IMR-90 (cell line): Measurements from ENCODE around the gene DAAM1. TPM values are rescaled to one million over a fixed set of nuclear protein-coding genes. Genes with fewer than 3 reads are reported as not detected.

ENCODE experiments used
- ATAC-seq: fragments of 200-7000 bp; cut with Tn5 transposase; 2 replicates; pipeline ENCODE4 v1.9.1; 2020; ENCODE audit warnings: low read depth, mild to moderate bottlenecking, moderate library complexity
- BruUV-seq: library from RNA; stranded (reverse); fragments of 400-500 nt; replicated peaks from 2 replicates; lab custom pipeline; 2021; lab: Mats Ljungman, UMichigan
- CTCF ChIA-PET: fragments of 300-600 bp; formaldehyde crosslinking; extraction: SDS; loops from one replicate; lab custom pipeline; 2021; ENCODE audit warnings: antibody characterized with exemption; lab: Yijun Ruan, JAX
- POLR2A ChIA-PET: fragments of 300-600 bp; sonication (Branson Sonifier 250); formaldehyde crosslinking; loops from one replicate; lab custom pipeline; 2022; ENCODE audit warnings: antibody characterized with exemption; ENCODE audit not compliant: unreplicated experiment; lab: Charles Lee
- DNase-seq: peaks from one replicate; pipeline ENCODE4 v3.0.0; 2013
- H2AFZ ChIP-seq: replicated peaks from 2 replicates; pipeline ENCODE3; 2013; ENCODE audit warnings: low read length, mild to moderate bottlenecking; ENCODE audit not compliant: poor library complexity
- H2AK5ac ChIP-seq: 2 replicates; pipeline ENCODE4 v1.6.1; 2013; ENCODE audit warnings: low read depth, low read length, inconsistent platforms
- H2AK9ac ChIP-seq: replicated peaks from 2 replicates; pipeline ENCODE3; 2013; ENCODE audit warnings: mild to moderate bottlenecking, low read depth, low read length, moderate library complexity; ENCODE audit not compliant: poor library complexity
- H2BK120ac ChIP-seq: 2 replicates; pipeline ENCODE4 v1.6.1; 2013; ENCODE audit warnings: low read depth, low read length, inconsistent platforms
- H2BK15ac ChIP-seq: 3 replicates; pipeline ENCODE4 v1.6.1; 2013; ENCODE audit warnings: low read depth, low read length, inconsistent platforms
- H2BK20ac ChIP-seq: 2 replicates; pipeline ENCODE4 v1.6.1; 2013; ENCODE audit warnings: low read depth, mild to moderate bottlenecking, inconsistent platforms, low read length, moderate library complexity
- H2BK5ac ChIP-seq: 2 replicates; pipeline ENCODE4 v1.6.1; 2013; ENCODE audit warnings: mild to moderate bottlenecking, low read depth, low read length, inconsistent platforms; ENCODE audit not compliant: poor library complexity, severe bottlenecking
- H3K14ac ChIP-seq: replicated peaks from 2 replicates; pipeline ENCODE4 v1.6.1; 2013; ENCODE audit warnings: low read depth, low read length, inconsistent platforms
- H3K18ac ChIP-seq: 2 replicates; pipeline ENCODE4 v1.6.1; 2013; ENCODE audit warnings: low read depth, low read length, control low read depth
- H3K23ac ChIP-seq: 2 replicates; pipeline ENCODE4 v1.6.1; 2013; ENCODE audit warnings: low read depth, low read length, inconsistent platforms
- H3K27ac ChIP-seq: 2 replicates; pipeline ENCODE4 v1.5.1; 2013; ENCODE audit warnings: mild to moderate bottlenecking, control low read depth, low read length; ENCODE audit not compliant: insufficient read depth
- H3K27me3 ChIP-seq: 2 replicates; pipeline ENCODE4 v1.6.1; 2013; ENCODE audit warnings: low read length; ENCODE audit not compliant: control insufficient read depth, insufficient read depth
- H3K36me3 ChIP-seq: 2 replicates; pipeline ENCODE4 v1.6.1; 2013; ENCODE audit warnings: low read length, mixed read lengths; ENCODE audit not compliant: control insufficient read depth, insufficient read depth
- H3K4ac ChIP-seq: 2 replicates; pipeline ENCODE4 v1.6.1; 2013; ENCODE audit warnings: low read depth, low read length, inconsistent platforms
- H3K4me1 ChIP-seq: 2 replicates; pipeline ENCODE4 v1.6.1; 2013; ENCODE audit warnings: low read length, mixed read lengths; ENCODE audit not compliant: control insufficient read depth, insufficient read depth
- H3K4me2 ChIP-seq: 2 replicates; pipeline ENCODE4 v1.6.1; 2013; ENCODE audit warnings: low read depth, mild to moderate bottlenecking, control low read depth, low read length, moderate library complexity
- H3K4me3 ChIP-seq: 2 replicates; pipeline ENCODE4 v1.5.1; 2013; ENCODE audit warnings: low read depth, mild to moderate bottlenecking, control low read depth, low read length, moderate library complexity; ENCODE audit not compliant: insufficient read depth
- H3K56ac ChIP-seq: 2 replicates; pipeline ENCODE4 v1.6.1; 2013; ENCODE audit warnings: low read length, inconsistent platforms; ENCODE audit not compliant: insufficient read depth; ENCODE audit errors: extremely low read depth
- H3K79me1 ChIP-seq, 2 experiments: 2 replicates each; pipeline ENCODE4 v1.6.1; 2013; ENCODE audit warnings: low read length in 2 of 2, inconsistent platforms in 1 of 2, low read depth in 1 of 2
- H3K9ac ChIP-seq: 2 replicates; pipeline ENCODE4 v1.6.1; 2013; ENCODE audit warnings: low read depth, low read length, control low read depth
- H3K9me1 ChIP-seq: 2 replicates; pipeline ENCODE4 v1.6.1; 2013; ENCODE audit warnings: low read length, inconsistent platforms; ENCODE audit not compliant: insufficient read depth
- H3K9me3 ChIP-seq: 2 replicates; pipeline ENCODE4 v1.6.1; 2013; ENCODE audit warnings: low read length; ENCODE audit not compliant: control insufficient read depth, insufficient read depth
- H4K20me1 ChIP-seq: 2 replicates; pipeline ENCODE4 v1.6.1; 2013; ENCODE audit warnings: low read length, inconsistent platforms; ENCODE audit not compliant: insufficient read depth
- H4K5ac ChIP-seq: 2 replicates; pipeline ENCODE4 v1.6.1; 2013; ENCODE audit warnings: mild to moderate bottlenecking, low read depth, low read length, control low read depth
- H4K8ac ChIP-seq, 2 experiments: 2 replicates each; pipeline ENCODE4 v1.6.1; 2013; ENCODE audit warnings: low read depth in 2 of 2, low read length in 2 of 2, control low read depth in 1 of 2, inconsistent platforms in 1 of 2
- H4K91ac ChIP-seq: 2 replicates; pipeline ENCODE4 v1.6.1; 2013; ENCODE audit warnings: low read depth, low read length, inconsistent platforms; ENCODE audit not compliant: insufficient read depth
- BHLHE40 ChIP-seq: fragments of 150-350 bp; IDR thresholded peaks from 2 replicates; pipeline ENCODE4 v1.6.1; 2016; ENCODE audit warnings: mild to moderate bottlenecking, low read depth, low read length
- CHD1 ChIP-seq: IDR thresholded peaks from 2 replicates; pipeline ENCODE4 v1.6.1; 2012; ENCODE audit warnings: low read depth, low read length, improper control_type of control experiment
- RFX5 ChIP-seq: IDR thresholded peaks from 2 replicates; pipeline ENCODE4 v1.8.0; 2012; ENCODE audit warnings: low read depth, mild to moderate bottlenecking, low read length, moderate library complexity
- WGBS, 2 experiments: methylation state at CpG; one replicate each; pipeline versions ENCODE4 v1.1.5 to v1.1.7; 2013; ENCODE audit warnings: missing lambda C conversion rate in 2 of 2; ENCODE audit not compliant: insufficient read length in 1 of 2; ENCODE audit errors: extremely low coverage in 2 of 2; 5-methylcytosine and 5-hydroxymethylcytosine counted together
- dilution Hi-C: fragments of 300-500 bp; cut with HindIII; formaldehyde crosslinking; loops from one replicate; pipeline ENCODE4 v1.14.3; 2018; ENCODE audit warnings: low sequenced_read_pairs; ENCODE audit not compliant: unreplicated experiment
- in situ Hi-C: fragments of 300-500 bp; cut with MboI; formaldehyde crosslinking; loops from 3 replicates; pipeline ENCODE4 v1.14.3; 2019; ENCODE audit warnings: low sequenced_read_pairs, inconsistent platforms, mixed read lengths
- intact Hi-C: fragments of 100-400 bp; cut with micrococcal nuclease; formaldehyde crosslinking; loops from 2 replicates; pipeline ENCODE4 v1.10.0; 2022
- polyA plus RNA-seq, 3 experiments: library from polyadenylated mRNA; depleted of rRNA; stranded (reverse); fragments of >200 nt; gene quantifications; 2 replicates each; pipeline ENCODE4 v1.2.3, GENCODE V29; 2012; ENCODE audit warnings: low replicate concordance in 1 of 3
- total RNA-seq: library from RNA; depleted of rRNA; stranded (reverse); fragments of >200 nt; gene quantifications from 2 replicates; pipeline ENCODE4 v1.2.3, GENCODE V29; 2012

Gene DAAM1
- total and polyA plus RNA-seq, 2 of the 4 experiments (the other 2 are of a cell fraction) = 4.8 to 5.4 TPM

GRCh38 chr14:59342516-59343484 lies 154.3 kb downstream of the DAAM1 start:
- no peak overlapping the region for H3K4me2 ChIP-seq
- ATAC-seq = no peak

More at GRCh38 chr14:59342516-59343484, 154.3 kb downstream of the DAAM1 start:
- H2BK20ac ChIP-seq = no peak overlapping the region
- H3K4me1 ChIP-seq = peaks cover 2% of the 10 kb centered on the region
- in situ Hi-C loops = no loop called here
- H2AK5ac ChIP-seq = no peak overlapping the region
- H4K8ac ChIP-seq = no peak overlapping the region
- no peak overlapping the region for H3K4me3 ChIP-seq
- no peak for DNase-seq
- H4K91ac ChIP-seq = no peak overlapping the region
- intact Hi-C loops = no loop called here
- TF ChIP-seq BHLHE40 (no peak), RFX5 (no peak), CHD1 (no peak)
- WGBS, 2 experiments = 87% methylated on average over 6 of the region's 11 CpGs; no CpG with 5 or more reads in 1 of the 2 experiments
- no peak overlapping the region for H2BK120ac ChIP-seq
- ChIA-PET CTCF (no interaction called here), POLR2A (no interaction called here)
- H3K36me3 ChIP-seq = no peaks in the 10 kb centered on the region; the same call in 1 of the 2 replicates
- peaks cover 6% of the 10 kb centered on the region; the same call in 1 of the 2 replicates for H3K9me1 ChIP-seq
- no peaks in the 10 kb centered on the region for H3K27me3 ChIP-seq
- H3K9ac ChIP-seq = no peak overlapping the region
- H3K18ac ChIP-seq = no peak overlapping the region
- H3K56ac ChIP-seq = no peak overlapping the region
- H3K9me3 ChIP-seq = no peaks in the 10 kb centered on the region
- no peak overlapping the region for H3K27ac ChIP-seq
- H3K14ac ChIP-seq = no peak overlapping the region
- dilution Hi-C loops = no loop called here
- no peak overlapping the region for H4K5ac ChIP-seq
- H2BK5ac ChIP-seq = no peak overlapping the region
- no peak overlapping the region for H3K23ac ChIP-seq
- peak overlapping the region; percentile 15 for H2AK9ac ChIP-seq
- no peak overlapping the region for H3K4ac ChIP-seq
- no peaks in the 10 kb centered on the region; a peak in 1 of 4 replicates for H3K79me1 ChIP-seq
- no peaks in the 10 kb centered on the region for H4K20me1 ChIP-seq
- no peak overlapping the region for H2BK15ac ChIP-seq
- BruUV-seq = no TSS peak
- no peak overlapping the region for H2AFZ ChIP-seq
